H1 (cell line): ENCODE results near the gene CHI3L2. TPM values are rescaled to one million over a fixed set of nuclear protein-coding genes. Genes with fewer than 3 reads are reported as not detected.

Experiments
- CTCF ChIA-PET: fragments of 300-600 bp; sonication (Branson Sonifier 250); formaldehyde crosslinking; loops from one replicate; lab custom pipeline; 2021; ENCODE audit not compliant: partially characterized antibody; lab: Charles Lee
- POLR2A ChIA-PET: fragments of 300-600 bp; sonication (Branson Sonifier 250); formaldehyde crosslinking; loops from one replicate; lab custom pipeline; 2021; ENCODE audit warnings: inconsistent platforms; ENCODE audit not compliant: partially characterized antibody; lab: Charles Lee
- DNase-seq, 2 experiments: peaks; one replicate each; pipeline versions ENCODE4 v3.0.0 to v3.0.0-alpha.2; 2010 to 2022; ENCODE audit warnings: low spot score in 2 of 2, low read depth in 1 of 2, mixed read lengths in 1 of 2
- FAIRE-seq: peaks from 2 replicates; lab custom pipeline; 2011; peaks lifted over from hg19 to GRCh38; lab: Jason Lieb, UNC
- H2AFZ ChIP-seq: 2 replicates; pipeline ENCODE4 v1.8.1; 2012; ENCODE audit warnings: low read length, inconsistent platforms
- H2AK5ac ChIP-seq: 2 replicates; pipeline ENCODE4 v1.6.1; 2013; ENCODE audit warnings: low read depth, low read length
- H2BK120ac ChIP-seq: replicated peaks from 2 replicates; pipeline ENCODE3; 2013; ENCODE audit warnings: low read depth, low read length, inconsistent platforms
- H2BK12ac ChIP-seq: 2 replicates; pipeline ENCODE4 v1.6.1; 2013; ENCODE audit warnings: low read depth, low read length
- H2BK15ac ChIP-seq: 2 replicates; pipeline ENCODE4 v1.6.1; 2013; ENCODE audit warnings: low read length
- H2BK20ac ChIP-seq: 2 replicates; pipeline ENCODE4 v1.6.1; 2013; ENCODE audit warnings: low read length
- H2BK5ac ChIP-seq: 2 replicates; pipeline ENCODE4 v1.6.1; 2013; ENCODE audit warnings: low read depth, low read length
- H3K14ac ChIP-seq: 2 replicates; pipeline ENCODE4 v1.6.1; 2013; ENCODE audit warnings: inconsistent platforms; ENCODE audit not compliant: insufficient read length
- H3K18ac ChIP-seq: 2 replicates; pipeline ENCODE4 v1.6.1; 2013; ENCODE audit warnings: low read length; ENCODE audit errors: extremely low read depth
- H3K23ac ChIP-seq: 2 replicates; pipeline ENCODE4 v1.6.1; 2013; ENCODE audit warnings: inconsistent platforms; ENCODE audit not compliant: insufficient read length
- H3K23me2 ChIP-seq: 2 replicates; pipeline ENCODE4 v1.6.1; 2013; ENCODE audit warnings: low read depth, low read length
- H3K27ac ChIP-seq: 2 replicates; pipeline ENCODE4 v1.6.1; 2011; ENCODE audit warnings: low read depth, low read length, inconsistent platforms
- H3K27me3 ChIP-seq, 4 experiments: replicated peaks in 1 of 4; 1 replicate in 1 of 4; 2 replicates in 3 of 4; pipeline versions ENCODE4 v1.6.1 to v1.8.1; 2011 to 2013; ENCODE audit warnings: low read length in 3 of 4, mild to moderate bottlenecking in 3 of 4, inconsistent platforms in 2 of 4, mixed read lengths in 2 of 4, moderate library complexity in 1 of 4; ENCODE audit not compliant: control insufficient read depth in 3 of 4, insufficient read depth in 3 of 4; ENCODE audit errors: extremely low read depth in 1 of 4
- H3K36me3 ChIP-seq, 4 experiments: 2 replicates each; pipeline versions ENCODE4 v1.6.1 to v1.8.1; 2011 to 2013; ENCODE audit warnings: mild to moderate bottlenecking in 4 of 4, low read length in 3 of 4, moderate library complexity in 2 of 4, control low read depth in 1 of 4, inconsistent platforms in 1 of 4; ENCODE audit not compliant: insufficient read depth in 4 of 4, control insufficient read depth in 2 of 4
- H3K4ac ChIP-seq: replicated peaks from 2 replicates; pipeline ENCODE3; 2013; ENCODE audit warnings: low read length, low read depth, mixed read lengths, inconsistent platforms; ENCODE audit not compliant: insufficient read length
- H3K4me1 ChIP-seq, 4 experiments: replicated peaks in 1 of 4; 1 replicate in 1 of 4; 2 replicates in 3 of 4; pipeline versions ENCODE4 v1.6.1 to v1.8.1; 2011 to 2013; ENCODE audit warnings: low read length in 3 of 4, inconsistent platforms in 2 of 4, mixed read lengths in 1 of 4; ENCODE audit not compliant: insufficient read depth in 4 of 4, control insufficient read depth in 3 of 4
- H3K4me2 ChIP-seq, 2 experiments: 2 replicates each; pipeline versions ENCODE4 v1.6.1 to v1.8.1; 2011 to 2013; ENCODE audit warnings: low read depth in 2 of 2, low read length in 2 of 2, control low read depth in 1 of 2, inconsistent platforms in 1 of 2, mild to moderate bottlenecking in 1 of 2; ENCODE audit not compliant: insufficient read depth in 1 of 2
- H3K4me3 ChIP-seq, 4 experiments: fragments of 200-600, 300-600 bp in 1 of 4; sonication (generic), shearing (Covaris generic), sonication (Bioruptor Twin) in 1 of 4; 2 replicates each; pipeline versions ENCODE4 v1.5.1 to v1.8.1; 2011 to 2016; ENCODE audit warnings: low read length in 4 of 4, low read depth in 3 of 4, control low read depth in 2 of 4, inconsistent platforms in 2 of 4, mild to moderate bottlenecking in 2 of 4, mixed read lengths in 1 of 4, moderate library complexity in 1 of 4; ENCODE audit not compliant: insufficient read depth in 2 of 4; ENCODE audit errors: extremely low read depth in 1 of 4
- H3K56ac ChIP-seq: replicated peaks from 2 replicates; pipeline ENCODE3; 2013; ENCODE audit warnings: low read depth, mild to moderate bottlenecking, mixed read lengths, low read length, inconsistent platforms; ENCODE audit not compliant: insufficient read length
- H3K79me1 ChIP-seq: 2 replicates; pipeline ENCODE4 v1.6.1; 2013; ENCODE audit warnings: low read depth, low read length, control low read depth
- H3K79me2 ChIP-seq, 2 experiments: 2 replicates each; pipeline versions ENCODE4 v1.6.1 to v1.8.1; 2012 to 2013; ENCODE audit warnings: low read length in 2 of 2, mild to moderate bottlenecking in 2 of 2, inconsistent platforms in 1 of 2; ENCODE audit not compliant: insufficient read depth in 2 of 2, control insufficient read depth in 1 of 2
- H3K9ac ChIP-seq, 4 experiments: replicated peaks in 1 of 4; 1 replicate in 1 of 4; 2 replicates in 3 of 4; pipeline versions ENCODE4 v1.6.1 to v1.8.1; 2011 to 2013; ENCODE audit warnings: low read depth in 3 of 4, low read length in 3 of 4, control low read depth in 2 of 4, mild to moderate bottlenecking in 2 of 4, moderate library complexity in 2 of 4, inconsistent platforms in 1 of 4; ENCODE audit errors: extremely low read depth in 1 of 4
- H3K9me3 ChIP-seq, 2 experiments: 2 replicates each; pipeline versions ENCODE4 v1.6.1 to v1.8.1; 2012 to 2013; ENCODE audit warnings: mild to moderate bottlenecking in 2 of 2, moderate library complexity in 2 of 2, control low read depth in 1 of 2, inconsistent platforms in 1 of 2, low read depth in 1 of 2, low read length in 1 of 2, mixed read lengths in 1 of 2; ENCODE audit not compliant: insufficient read depth in 2 of 2
- H4K20me1 ChIP-seq, 2 experiments: replicated peaks in 1 of 2; 2 replicates each; pipeline versions ENCODE3 to v1.8.1; 2011 to 2013; ENCODE audit warnings: inconsistent platforms in 2 of 2, low read length in 2 of 2, mild to moderate bottlenecking in 1 of 2; ENCODE audit not compliant: insufficient read depth in 2 of 2, control insufficient read depth in 1 of 2
- H4K5ac ChIP-seq: 2 replicates; pipeline ENCODE4 v1.6.1; 2013; ENCODE audit warnings: low read length, low read depth, mixed read lengths, inconsistent platforms; ENCODE audit not compliant: insufficient read length
- H4K8ac ChIP-seq: 2 replicates; pipeline ENCODE4 v1.8.0; 2013; ENCODE audit warnings: mild to moderate bottlenecking, moderate library complexity, low read length, inconsistent platforms; ENCODE audit not compliant: insufficient read depth; ENCODE audit errors: extremely low read depth
- H4K91ac ChIP-seq: replicated peaks from 2 replicates; pipeline ENCODE3; 2013; ENCODE audit warnings: low read length, mixed read lengths, inconsistent platforms; ENCODE audit not compliant: insufficient read length
- E2F6 ChIP-seq: IDR thresholded peaks from 2 replicates; pipeline ENCODE4 v1.6.1; 2012; ENCODE audit warnings: inconsistent platforms
- HDAC6 ChIP-seq: IDR thresholded peaks from one replicate; pipeline ENCODE4 v1.7.1; 2012; ENCODE audit warnings: low read depth, mild to moderate bottlenecking, inconsistent platforms, low read length, moderate library complexity
- WGBS, 2 experiments: shearing (Covaris generic) in 1 of 2; methylation state at CpG; one replicate each; pipeline versions ENCODE4 v1.1.6 to v1.1.7; 2013 to 2015; ENCODE audit warnings: low lambda C conversion rate in 2 of 2, mixed read lengths in 2 of 2, inconsistent platforms in 1 of 2, low coverage in 1 of 2, missing lambda C conversion rate in 1 of 2; ENCODE audit not compliant: insufficient replicate concordance in 2 of 2, insufficient coverage in 1 of 2, insufficient read length in 1 of 2; ENCODE audit errors: extremely low coverage in 1 of 2, missing lambda C conversion rate in 1 of 2; 5-methylcytosine and 5-hydroxymethylcytosine counted together
- polyA plus RNA-seq, 7 experiments: library from polyadenylated mRNA; depleted of rRNA in 3 of 7; stranded (reverse) in 5 of 7; unstranded in 2 of 7; fragments of >200 nt in 5 of 7; fragments of 200-250 nt in 2 of 7; gene quantifications; 1 replicate in 5 of 7; 2 replicates in 1 of 7; 4 replicates in 1 of 7; pipeline versions ENCODE4 v1.2.1 to v1.2.3, GENCODE V29; 2011 to 2013; ENCODE audit warnings: missing spikeins in 2 of 7, mixed read lengths in 2 of 7
- total RNA-seq: library from RNA; stranded (reverse); fragmentation: NEBNext Ultra II Directional; extraction: Animal tissue kit (Norgen Biotek cat#: 25700); gene quantifications from 2 replicates; pipeline ENCODE4 v1.2.1, GENCODE V29; 2021
- TF ChIP-seq, protein P1 (sequence below): IDR thresholded peaks from 2 replicates; pipeline ENCODE4 v1.6.1; 2011; ENCODE audit warnings: low read depth, mild to moderate bottlenecking, low read length; ENCODE audit not compliant: insufficient read depth

The CHI3L2 gene
- total and polyA plus RNA-seq, 2 of the 8 experiments (the other 6 are each of a cell fraction or from before 2014, with no cell fraction given) = not detected

DNA sequence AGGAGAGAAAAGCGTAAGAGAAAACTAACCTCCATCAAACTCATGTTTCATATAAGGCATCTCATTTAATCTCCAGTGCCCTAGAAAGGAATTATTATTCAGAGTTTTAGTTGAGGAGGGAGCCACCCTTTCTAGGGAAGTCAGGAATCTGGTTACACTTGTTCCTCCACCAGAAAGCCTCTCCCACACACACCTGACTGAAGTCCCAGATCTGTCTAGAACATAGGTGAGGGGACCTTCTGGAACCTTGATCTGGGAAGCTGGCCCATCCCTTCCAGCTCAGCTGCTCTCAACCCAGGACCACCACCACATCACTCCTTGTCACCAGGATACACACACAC lies 25.2 kb upstream of the CHI3L2 start:
- no peaks in the 10 kb centered on the region; the same call in 1 of the 2 replicates for H3K23me2 ChIP-seq
- no peak overlapping the region for H4K91ac ChIP-seq
- ChIA-PET POLR2A (interaction anchor here (0.7 to 1.5 kb wide), 2 partner anchors 11 to 63 kb away, joined by 3 read pairs; partner anchors contain the start of gene DRAM2), CTCF (interaction anchor here (1.0 to 1.1 kb wide), 3 partner anchors 17 to 197 kb away, joined by 3 to 4 read pairs (median 3); no protein-coding TSS in a partner anchor)
- no peak for DNase-seq
- no peak overlapping the region for H3K56ac ChIP-seq
- no peaks in the 10 kb centered on the region for H3K79me1 ChIP-seq
- no peak overlapping the region for H2AK5ac ChIP-seq
- no peak overlapping the region for H2BK120ac ChIP-seq
- H3K9me3 ChIP-seq = no peaks in the 10 kb centered on the region
- H3K4ac ChIP-seq = no peak overlapping the region
- peak overlapping the region; percentile 53; the same call in 1 of the 2 replicates for H4K8ac ChIP-seq
- H3K4me3 ChIP-seq = no peak overlapping the region
- H3K4me1 ChIP-seq = peaks cover 0 to 2% (median 1%) of the 10 kb centered on the region in 4 experiments; a peak in 2 of 7 replicates
- H2BK12ac ChIP-seq = no peak overlapping the region; the same call in 1 of the 2 replicates
- no peak overlapping the region for H3K18ac ChIP-seq
- no peak overlapping the region for H4K5ac ChIP-seq
- no peaks in the 10 kb centered on the region for H3K79me2 ChIP-seq
- WGBS, 2 experiments = 100% methylated on average over 1 of the region's 1 CpG; no CpG with 5 or more reads in 1 of the 2 experiments
- no peak overlapping the region for H3K4me2 ChIP-seq
- H2AFZ ChIP-seq = no peak overlapping the region
- no peak overlapping the region; the same call in 1 of the 2 replicates for H2BK5ac ChIP-seq
- H3K9ac ChIP-seq = no peak overlapping the region; a peak in 1 of 7 replicates
- H3K36me3 ChIP-seq = no peaks in the 10 kb centered on the region
- no peaks in the 10 kb centered on the region for H4K20me1 ChIP-seq
- H3K14ac ChIP-seq = no peak overlapping the region
- peaks cover 16 to 33% (median 27%) of the 10 kb centered on the region in 4 experiments for H3K27me3 ChIP-seq
- peak overlapping the region; percentile 13; the same call in 1 of the 2 replicates for H2BK15ac ChIP-seq
- H2BK20ac ChIP-seq = no peak overlapping the region
- H3K27ac ChIP-seq = no peak overlapping the region
- no peak for FAIRE-seq
- no peak overlapping the region for H3K23ac ChIP-seq
- TF ChIP-seq, protein P1, sequence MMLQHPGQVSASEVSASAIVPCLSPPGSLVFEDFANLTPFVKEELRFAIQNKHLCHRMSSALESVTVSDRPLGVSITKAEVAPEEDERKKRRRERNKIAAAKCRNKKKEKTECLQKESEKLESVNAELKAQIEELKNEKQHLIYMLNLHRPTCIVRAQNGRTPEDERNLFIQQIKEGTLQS = no peak
- TF ChIP-seq HDAC6 (no peak), E2F6 (no peak)
